Lower leg skin (tissue), 3 donors: ENCODE data around the gene VPS8.
"Not testable (repeated sequence)": the region's sequence is repeated elsewhere in the genome, so short reads cannot be mapped to it uniquely, and the experiment has no call there.

ENCODE experiments used
- CTCF ChIP-seq, 3 donors: fragments of 450-650 bp; IDR thresholded peaks; one replicate each; pipeline ENCODE4 v1.5.1; 2016; ENCODE audit warnings: antibody characterized with exemption in 3 of 3, mild to moderate bottlenecking in 3 of 3, moderate library complexity in 2 of 3
- POLR2A ChIP-seq, 2 donors: fragments of 450-650 bp; IDR thresholded peaks; one replicate each; pipeline ENCODE4 v1.6.1; 2016 to 2017; ENCODE audit warnings: antibody characterized with exemption in 2 of 2, mild to moderate bottlenecking in 1 of 2, moderate library complexity in 1 of 2

GRCh38 chr3:185017584-185017983 lies 205.6 kb downstream of the VPS8 start:
- TF ChIP-seq CTCF, POLR2A (IDR thresholded peaks at IDR 0.05): not testable (repeated sequence)
